Psoas muscle (tissue), 8 donors: Measurements from ENCODE around the gene TNNI3K. TPM values are rescaled to one million over a fixed set of nuclear protein-coding genes. Genes with fewer than 3 reads are reported as not detected.

Experiments
- ATAC-seq, 4 donors: fragments of 200-7000 bp; cut with Tn5 transposase; one replicate each; pipeline ENCODE4 v1.9.1; 2020; ENCODE audit warnings: moderate library complexity in 3 of 4, mild to moderate bottlenecking in 2 of 4
- DNase-seq, 2 donors: peaks; one replicate each; pipeline ENCODE4 v3.0.0-alpha.2; 2020
- H3K27ac ChIP-seq: fragments of 200-600 bp; one replicate; pipeline ENCODE4 v1.8.0; 2022
- H3K27me3 ChIP-seq, 3 donors: fragments of 200-600 bp in 1 of 3; one replicate each; pipeline versions ENCODE4 v1.6.1 to v1.8.0; 2013 to 2022; ENCODE audit warnings: low read length in 2 of 3, mild to moderate bottlenecking in 2 of 3, moderate library complexity in 1 of 3; ENCODE audit not compliant: insufficient read depth in 3 of 3
- H3K36me3 ChIP-seq, 2 donors: fragments of 200-600 bp in 1 of 2; one replicate each; pipeline versions ENCODE4 v1.6.1 to v1.8.0; 2013 to 2022; ENCODE audit warnings: low read depth in 1 of 2, mild to moderate bottlenecking in 1 of 2, moderate library complexity in 1 of 2; ENCODE audit not compliant: insufficient read depth in 1 of 2
- H3K4me1 ChIP-seq: fragments of 200-600 bp; one replicate; pipeline ENCODE4 v1.8.0; 2022
- H3K4me3 ChIP-seq: fragments of 200-600 bp; one replicate; pipeline ENCODE4 v1.8.0; 2022; ENCODE audit warnings: mild to moderate bottlenecking
- H3K9me3 ChIP-seq: fragments of 200-600 bp; one replicate; pipeline ENCODE4 v1.8.0; 2022
- CTCF ChIP-seq: fragments of 200-600 bp; IDR thresholded peaks from one replicate; pipeline ENCODE4 v1.8.0; 2022; ENCODE audit warnings: antibody characterized with exemption
- WGBS, 3 donors: extraction: QIAGEN DNeasy Blood & Tissue Kit; methylation state at CpG; one replicate each; pipeline versions ENCODE4 v1.1.6 to v1.1.7; 2013; 5-methylcytosine and 5-hydroxymethylcytosine counted together
- intact Hi-C, 2 donors: fragments of 100-400 bp; cut with DNase I; formaldehyde crosslinking; loops; one replicate each; pipeline versions ENCODE4 v1.11.0 to v1.14.2; 2022
- polyA plus RNA-seq, 3 donors: library from polyadenylated mRNA; stranded (reverse); fragments of 200-250 nt; gene quantifications; one replicate each; pipeline ENCODE4 v1.2.3, GENCODE V29; 2013
- total RNA-seq, 4 donors: library from RNA; stranded (reverse); fragmentation: NEBNext Ultra II Directional in 2 of 4; extraction: Animal tissue kit (Norgen Biotek cat#: 25700) in 2 of 4; gene quantifications; one replicate each; pipeline versions ENCODE4 v1.2.1 to v1.2.4, GENCODE V29; 2021 to 2023
- donor health status: healthy with polysubstance abuse.
- donor health status: DM: no; HTN: no; CAD: no; lungs with moderate emphysema.
- donor health status: Bipolar disorder and iron deficiency.
- donor health status: healthy.
- donor health status: DM: yes; HTN: yes; CAD: no.
- donor health status: DM: no; HTN: no; CAD: no.
- donor health status: DM: no; HTN: no; CAD: no.
- donor health status: DM: yes; HTN: yes; CAD: no.

The TNNI3K gene
- total and polyA plus RNA-seq, 7 donors: 0.12 to 2.4 (median 1.2) TPM

GRCh38 chr1:74363220-74363619, 128.0 kb downstream of the TNNI3K start:
- Histone ChIP-seq H3K27me3 (no peaks in the 10 kb centered on the region), H3K36me3 (no peaks in the 10 kb centered on the region), H3K9me3 (no peaks in the 10 kb centered on the region), H3K27ac (no peak overlapping the region), H3K4me3 (no peak overlapping the region), H3K4me1 (no peaks in the 10 kb centered on the region)
- 28 to 47% (median 32%) methylated on average over 2 of the region's 2 CpGs for WGBS, 3 donors
- ATAC-seq: no peak
- TF ChIP-seq CTCF: no peak
- DNase-seq: no peak
- intact Hi-C loops: no loop called here

DNA sequence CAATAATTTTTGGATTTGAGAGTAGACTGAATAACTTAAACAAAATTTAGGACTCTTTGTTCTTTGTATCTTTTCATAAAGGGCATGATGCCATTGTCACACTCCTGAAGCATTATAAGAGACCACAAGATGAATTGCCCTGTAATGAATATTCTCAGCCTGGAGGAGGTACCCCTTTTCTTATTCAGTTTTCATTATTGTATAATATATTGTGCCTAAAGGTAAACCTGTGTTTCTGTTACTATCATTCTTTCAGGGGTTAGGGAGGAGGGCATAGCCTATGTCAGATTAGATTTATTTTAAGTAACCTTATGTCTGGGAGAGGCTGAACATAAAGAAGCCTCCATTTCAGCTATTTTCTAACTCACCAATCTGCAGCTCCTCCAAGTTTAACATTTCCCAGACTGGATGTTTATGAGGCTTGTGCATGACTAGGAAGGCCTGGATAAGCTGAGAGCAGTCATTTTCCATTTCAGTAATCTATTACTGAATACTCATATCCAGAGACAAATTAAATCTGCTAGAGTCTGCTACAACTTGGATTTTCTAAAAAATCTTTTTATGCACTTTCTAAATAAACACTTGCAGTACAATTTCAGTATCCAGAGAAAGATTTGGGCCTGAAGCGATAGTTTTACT, 132.1 kb downstream of the TNNI3K start:
- WGBS, 3 donors: 97 to 98% (median 98%) methylated on average over 1 of the region's 1 CpG
- Histone ChIP-seq H3K27me3 (no peaks in the 10 kb centered on the region), H3K4me3 (no peak overlapping the region), H3K36me3 (peaks cover 0 to 17% of the 10 kb centered on the region in 2 donors), H3K27ac (no peak overlapping the region), H3K4me1 (no peaks in the 10 kb centered on the region), H3K9me3 (no peaks in the 10 kb centered on the region)
- DNase-seq (no peak), ATAC-seq (no peak)
- no peak for TF ChIP-seq CTCF
- intact Hi-C loops: no loop called here

- H3K27ac ChIP-seq: no peak overlapping the region
- H3K36me3 ChIP-seq: peaks cover 0 to 17% of the 10 kb centered on the region in 2 donors
- H3K4me1 ChIP-seq: no peaks in the 10 kb centered on the region
- 84 to 93% (median 89%) methylated on average over 3 of the region's 3 CpGs for whole genome bisulfite sequencing, 3 donors
- ATAC-seq: no peak
- H3K9me3 ChIP-seq: no peaks in the 10 kb centered on the region
- intact Hi-C loops: no loop called here
- no peaks in the 10 kb centered on the region for H3K27me3 ChIP-seq
- H3K4me3 ChIP-seq: no peak overlapping the region
- no peak for TF ChIP-seq CTCF
- no peak for DNase-seq
These were observed 133.1 kb downstream of the TNNI3K start for GRCh38 chr1:74368335-74368734.

DNA sequence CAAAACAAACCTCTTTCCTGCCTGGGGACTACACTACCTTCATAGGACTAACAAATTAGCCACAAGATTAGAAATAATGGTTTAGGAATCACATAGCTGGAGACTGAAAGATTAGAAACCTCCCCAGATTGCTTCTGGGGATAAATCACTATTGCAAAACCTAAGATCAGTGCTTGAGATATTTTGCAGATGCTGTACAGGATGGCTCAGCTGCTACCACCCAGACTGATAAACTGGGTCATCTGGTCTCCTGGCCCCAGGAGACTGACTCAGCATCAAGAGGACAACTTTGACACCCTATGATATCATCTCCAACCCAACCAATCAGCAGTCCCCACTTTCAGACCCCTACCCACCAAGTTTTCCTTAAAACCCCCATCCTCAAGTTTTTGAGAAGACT, 140.2 kb downstream of the TNNI3K start:
- no peak for ATAC-seq
- no peak for TF ChIP-seq CTCF
- intact Hi-C loops: no loop called here

DNA sequence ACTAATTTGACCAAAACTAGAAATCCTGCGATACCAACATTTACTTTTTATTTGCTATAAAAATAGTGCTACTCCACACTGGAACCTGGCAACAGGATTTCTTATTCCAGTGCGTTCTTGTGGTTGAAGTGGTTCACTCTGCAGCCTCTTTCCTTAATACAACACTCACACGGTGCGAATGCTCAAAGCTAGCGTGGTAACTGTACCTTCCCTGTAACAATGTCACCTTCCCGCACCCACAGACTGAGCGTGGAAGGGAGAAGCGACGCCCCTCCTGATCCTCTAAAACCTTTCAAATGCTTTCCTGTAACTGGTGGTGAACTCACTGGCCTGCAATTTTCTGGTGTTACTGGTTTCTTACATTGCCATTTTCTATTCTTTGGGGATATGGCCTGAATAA, 145.1 kb downstream of the TNNI3K start:
- 89 to 93% (median 90%) methylated on average over 9 of the region's 9 CpGs for WGBS, 3 donors
- Histone ChIP-seq H3K27me3 (no peaks in the 10 kb centered on the region), H3K36me3 (no peaks in the 10 kb centered on the region), H3K4me1 (no peaks in the 10 kb centered on the region), H3K9me3 (no peaks in the 10 kb centered on the region), H3K4me3 (no peak overlapping the region), H3K27ac (no peak overlapping the region)
- TF ChIP-seq CTCF: no peak
- ATAC-seq: no peak
- no peak for DNase-seq
- intact Hi-C loops: no loop called here

More for the DNA sequence above, 140.2 kb downstream of the TNNI3K start:
- H3K9me3 ChIP-seq: no peaks in the 10 kb centered on the region
- H3K27me3 ChIP-seq: no peaks in the 10 kb centered on the region
- H3K27ac ChIP-seq: no peak overlapping the region
- H3K36me3 ChIP-seq: peaks cover 0 to 10% of the 10 kb centered on the region in 2 donors
- no peak for DNase-seq
- no peak overlapping the region for H3K4me3 ChIP-seq
- no peaks in the 10 kb centered on the region for H3K4me1 ChIP-seq
